IMR-90 (cell line): ENCODE data around the gene HMGN2. TPM values are rescaled to one million over a fixed set of nuclear protein-coding genes. Genes with fewer than 3 reads are reported as not detected.

Source experiments
- ATAC-seq: fragments of 200-7000 bp; cut with Tn5 transposase; 2 replicates; pipeline ENCODE4 v1.9.1; 2020; ENCODE audit warnings: low read depth, mild to moderate bottlenecking, moderate library complexity
- BruUV-seq: library from RNA; stranded (reverse); fragments of 400-500 nt; replicated peaks from 2 replicates; lab custom pipeline; 2021; lab: Mats Ljungman, UMichigan
- CTCF ChIA-PET: fragments of 300-600 bp; formaldehyde crosslinking; extraction: SDS; loops from one replicate; lab custom pipeline; 2021; ENCODE audit warnings: antibody characterized with exemption; lab: Yijun Ruan, JAX
- POLR2A ChIA-PET: fragments of 300-600 bp; sonication (Branson Sonifier 250); formaldehyde crosslinking; loops from one replicate; lab custom pipeline; 2022; ENCODE audit warnings: antibody characterized with exemption; ENCODE audit not compliant: unreplicated experiment; lab: Charles Lee
- DNase-seq: peaks from one replicate; pipeline ENCODE4 v3.0.0; 2013
- H2AFZ ChIP-seq: replicated peaks from 2 replicates; pipeline ENCODE3; 2013; ENCODE audit warnings: low read length, mild to moderate bottlenecking; ENCODE audit not compliant: poor library complexity
- H2AK5ac ChIP-seq: 2 replicates; pipeline ENCODE4 v1.6.1; 2013; ENCODE audit warnings: low read depth, low read length, inconsistent platforms
- H2AK9ac ChIP-seq: replicated peaks from 2 replicates; pipeline ENCODE3; 2013; ENCODE audit warnings: mild to moderate bottlenecking, low read depth, low read length, moderate library complexity; ENCODE audit not compliant: poor library complexity
- H2BK120ac ChIP-seq: 2 replicates; pipeline ENCODE4 v1.6.1; 2013; ENCODE audit warnings: low read depth, low read length, inconsistent platforms
- H2BK15ac ChIP-seq: 3 replicates; pipeline ENCODE4 v1.6.1; 2013; ENCODE audit warnings: low read depth, low read length, inconsistent platforms
- H2BK20ac ChIP-seq: 2 replicates; pipeline ENCODE4 v1.6.1; 2013; ENCODE audit warnings: low read depth, mild to moderate bottlenecking, inconsistent platforms, low read length, moderate library complexity
- H2BK5ac ChIP-seq: 2 replicates; pipeline ENCODE4 v1.6.1; 2013; ENCODE audit warnings: mild to moderate bottlenecking, low read depth, low read length, inconsistent platforms; ENCODE audit not compliant: poor library complexity, severe bottlenecking
- H3K14ac ChIP-seq: replicated peaks from 2 replicates; pipeline ENCODE4 v1.6.1; 2013; ENCODE audit warnings: low read depth, low read length, inconsistent platforms
- H3K18ac ChIP-seq: 2 replicates; pipeline ENCODE4 v1.6.1; 2013; ENCODE audit warnings: low read depth, low read length, control low read depth
- H3K23ac ChIP-seq: 2 replicates; pipeline ENCODE4 v1.6.1; 2013; ENCODE audit warnings: low read depth, low read length, inconsistent platforms
- H3K27ac ChIP-seq: 2 replicates; pipeline ENCODE4 v1.5.1; 2013; ENCODE audit warnings: mild to moderate bottlenecking, control low read depth, low read length; ENCODE audit not compliant: insufficient read depth
- H3K27me3 ChIP-seq: 2 replicates; pipeline ENCODE4 v1.6.1; 2013; ENCODE audit warnings: low read length; ENCODE audit not compliant: control insufficient read depth, insufficient read depth
- H3K36me3 ChIP-seq: 2 replicates; pipeline ENCODE4 v1.6.1; 2013; ENCODE audit warnings: low read length, mixed read lengths; ENCODE audit not compliant: control insufficient read depth, insufficient read depth
- H3K4ac ChIP-seq: 2 replicates; pipeline ENCODE4 v1.6.1; 2013; ENCODE audit warnings: low read depth, low read length, inconsistent platforms
- H3K4me1 ChIP-seq: 2 replicates; pipeline ENCODE4 v1.6.1; 2013; ENCODE audit warnings: low read length, mixed read lengths; ENCODE audit not compliant: control insufficient read depth, insufficient read depth
- H3K4me2 ChIP-seq: 2 replicates; pipeline ENCODE4 v1.6.1; 2013; ENCODE audit warnings: low read depth, mild to moderate bottlenecking, control low read depth, low read length, moderate library complexity
- H3K4me3 ChIP-seq: 2 replicates; pipeline ENCODE4 v1.5.1; 2013; ENCODE audit warnings: low read depth, mild to moderate bottlenecking, control low read depth, low read length, moderate library complexity; ENCODE audit not compliant: insufficient read depth
- H3K56ac ChIP-seq: 2 replicates; pipeline ENCODE4 v1.6.1; 2013; ENCODE audit warnings: low read length, inconsistent platforms; ENCODE audit not compliant: insufficient read depth; ENCODE audit errors: extremely low read depth
- H3K79me1 ChIP-seq, 2 experiments: 2 replicates each; pipeline ENCODE4 v1.6.1; 2013; ENCODE audit warnings: low read length in 2 of 2, inconsistent platforms in 1 of 2, low read depth in 1 of 2
- H3K9ac ChIP-seq: 2 replicates; pipeline ENCODE4 v1.6.1; 2013; ENCODE audit warnings: low read depth, low read length, control low read depth
- H3K9me1 ChIP-seq: 2 replicates; pipeline ENCODE4 v1.6.1; 2013; ENCODE audit warnings: low read length, inconsistent platforms; ENCODE audit not compliant: insufficient read depth
- H3K9me3 ChIP-seq: 2 replicates; pipeline ENCODE4 v1.6.1; 2013; ENCODE audit warnings: low read length; ENCODE audit not compliant: control insufficient read depth, insufficient read depth
- H4K20me1 ChIP-seq: 2 replicates; pipeline ENCODE4 v1.6.1; 2013; ENCODE audit warnings: low read length, inconsistent platforms; ENCODE audit not compliant: insufficient read depth
- H4K5ac ChIP-seq: 2 replicates; pipeline ENCODE4 v1.6.1; 2013; ENCODE audit warnings: mild to moderate bottlenecking, low read depth, low read length, control low read depth
- H4K8ac ChIP-seq, 2 experiments: 2 replicates each; pipeline ENCODE4 v1.6.1; 2013; ENCODE audit warnings: low read depth in 2 of 2, low read length in 2 of 2, control low read depth in 1 of 2, inconsistent platforms in 1 of 2
- H4K91ac ChIP-seq: 2 replicates; pipeline ENCODE4 v1.6.1; 2013; ENCODE audit warnings: low read depth, low read length, inconsistent platforms; ENCODE audit not compliant: insufficient read depth
- BHLHE40 ChIP-seq: fragments of 150-350 bp; IDR thresholded peaks from 2 replicates; pipeline ENCODE4 v1.6.1; 2016; ENCODE audit warnings: mild to moderate bottlenecking, low read depth, low read length
- CEBPB ChIP-seq: IDR thresholded peaks from 2 replicates; pipeline ENCODE4 v1.6.1; 2012; ENCODE audit warnings: low read depth, low read length, improper control_type of control experiment
- CHD1 ChIP-seq: IDR thresholded peaks from 2 replicates; pipeline ENCODE4 v1.6.1; 2012; ENCODE audit warnings: low read depth, low read length, improper control_type of control experiment
- CTCF ChIP-seq: conservative IDR thresholded peaks from 2 replicates; pipeline ENCODE4 v1.5.1; 2012; ENCODE audit warnings: mild to moderate bottlenecking, low read depth, low read length, improper control_type of control experiment
- ELK1 ChIP-seq: fragments of 150-350 bp; IDR thresholded peaks from 2 replicates; pipeline ENCODE4 v1.6.1; 2016; ENCODE audit warnings: low read depth, mild to moderate bottlenecking, low read length, moderate library complexity, borderline replicate concordance
- FOS ChIP-seq: fragments of 150-350 bp; IDR thresholded peaks from 2 replicates; pipeline ENCODE4 v1.6.1; 2016; ENCODE audit warnings: low read depth, low read length
- MAFK ChIP-seq: IDR thresholded peaks from 2 replicates; pipeline ENCODE4 v1.6.1; 2012; ENCODE audit warnings: low read depth, low read length, improper control_type of control experiment
- MAZ ChIP-seq: IDR thresholded peaks from 2 replicates; pipeline ENCODE4 v1.6.1; 2012; ENCODE audit warnings: low read depth, mild to moderate bottlenecking, low read length, improper control_type of control experiment, moderate library complexity, borderline replicate concordance
- MXI1 ChIP-seq: IDR thresholded peaks from 2 replicates; pipeline ENCODE4 v1.6.1; 2012; ENCODE audit warnings: low read depth, mild to moderate bottlenecking, low read length, moderate library complexity, borderline replicate concordance
- NFE2L2 ChIP-seq: fragments of 150-350 bp; IDR thresholded peaks from 2 replicates; pipeline ENCODE4 v1.6.1; 2016; ENCODE audit warnings: low read depth, mild to moderate bottlenecking, low read length
- POLR2A ChIP-seq: IDR thresholded peaks from 2 replicates; pipeline ENCODE4 v1.6.1; 2012; ENCODE audit warnings: mild to moderate bottlenecking, low read depth, low read length
- RAD21 ChIP-seq: IDR thresholded peaks from 2 replicates; pipeline ENCODE4 v1.6.1; 2012; ENCODE audit warnings: low read length, improper control_type of control experiment
- RCOR1 ChIP-seq: IDR thresholded peaks from 2 replicates; pipeline ENCODE4 v1.6.1; 2012; ENCODE audit warnings: mild to moderate bottlenecking, low read length, improper control_type of control experiment; ENCODE audit not compliant: insufficient replicate concordance
- RFX5 ChIP-seq: IDR thresholded peaks from 2 replicates; pipeline ENCODE4 v1.8.0; 2012; ENCODE audit warnings: low read depth, mild to moderate bottlenecking, low read length, moderate library complexity
- SMC3 ChIP-seq: fragments of 150-350 bp; IDR thresholded peaks from 2 replicates; pipeline ENCODE4 v1.6.1; 2016; ENCODE audit warnings: low read depth, mild to moderate bottlenecking, antibody characterized with exemption, low read length, moderate library complexity
- WGBS, 2 experiments: methylation state at CpG; one replicate each; pipeline versions ENCODE4 v1.1.5 to v1.1.7; 2013; ENCODE audit warnings: missing lambda C conversion rate in 2 of 2; ENCODE audit not compliant: insufficient read length in 1 of 2; ENCODE audit errors: extremely low coverage in 2 of 2; 5-methylcytosine and 5-hydroxymethylcytosine counted together
- dilution Hi-C: fragments of 300-500 bp; cut with HindIII; formaldehyde crosslinking; loops from one replicate; pipeline ENCODE4 v1.14.3; 2018; ENCODE audit warnings: low sequenced_read_pairs; ENCODE audit not compliant: unreplicated experiment
- in situ Hi-C: fragments of 300-500 bp; cut with MboI; formaldehyde crosslinking; loops from 3 replicates; pipeline ENCODE4 v1.14.3; 2019; ENCODE audit warnings: low sequenced_read_pairs, inconsistent platforms, mixed read lengths
- intact Hi-C: fragments of 100-400 bp; cut with micrococcal nuclease; formaldehyde crosslinking; loops from 2 replicates; pipeline ENCODE4 v1.10.0; 2022
- polyA plus RNA-seq, 3 experiments: library from polyadenylated mRNA; depleted of rRNA; stranded (reverse); fragments of >200 nt; gene quantifications; 2 replicates each; pipeline ENCODE4 v1.2.3, GENCODE V29; 2012; ENCODE audit warnings: low replicate concordance in 1 of 3
- total RNA-seq: library from RNA; depleted of rRNA; stranded (reverse); fragments of >200 nt; gene quantifications from 2 replicates; pipeline ENCODE4 v1.2.3, GENCODE V29; 2012
- TF ChIP-seq, protein P1 (sequence below): fragments of 150-350 bp; IDR thresholded peaks from 2 replicates; pipeline ENCODE4 v1.6.1; 2017; ENCODE audit warnings: mild to moderate bottlenecking, antibody characterized with exemption, low read length, low read depth

The HMGN2 gene
- total and polyA plus RNA-seq, 2 of the 4 experiments (the other 2 are of a cell fraction): 367 to 505 TPM

DNA sequence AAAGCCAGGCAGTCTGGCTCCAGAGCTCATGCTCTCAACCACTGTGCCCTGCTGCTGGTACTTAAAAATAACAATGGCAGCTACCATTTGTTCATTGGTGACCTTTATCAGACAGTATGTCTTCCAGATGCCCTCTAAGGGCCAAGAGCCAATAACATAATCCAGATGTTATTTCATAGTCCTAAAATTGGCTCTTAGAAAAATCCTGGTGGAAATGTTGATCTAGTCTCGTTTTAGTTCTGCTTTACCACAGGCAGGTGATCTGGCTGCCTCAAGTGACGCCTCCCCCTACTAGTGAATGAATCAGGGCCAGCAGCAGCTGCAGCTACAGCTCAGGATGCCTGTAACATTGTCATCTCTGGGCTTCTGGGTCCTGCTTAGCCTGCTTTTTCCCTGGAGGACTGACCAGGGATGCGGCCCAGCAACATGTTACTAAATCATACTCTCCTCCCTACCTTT, 12.6 kb upstream of the HMGN2 start:
- Histone ChIP-seq H3K4me3 (no peak overlapping the region), H3K9ac (no peak overlapping the region), H3K56ac (no peak overlapping the region), H3K23ac (no peak overlapping the region), H4K20me1 (no peaks in the 10 kb centered on the region), H2AK9ac (no peak overlapping the region), H3K27ac (no peak overlapping the region), H2BK120ac (no peak overlapping the region), H4K91ac (no peak overlapping the region), H3K9me1 (0 out of 2 replicates have a peak, but pooled peaks cover 2% of the 10 kb centered on the region), H3K4ac (no peak overlapping the region), H3K18ac (no peak overlapping the region), H3K4me2 (no peak overlapping the region), H2BK5ac (no peak overlapping the region), H3K36me3 (peaks cover 35% of the 10 kb centered on the region), H4K5ac (no peak overlapping the region), H2AK5ac (no peak overlapping the region), H3K79me1 (peaks cover 2 to 3% of the 10 kb centered on the region in 2 experiments; a peak in 2 of 4 replicates), H3K27me3 (no peaks in the 10 kb centered on the region), H2BK15ac (no peak overlapping the region), H3K9me3 (no peaks in the 10 kb centered on the region), H2AFZ (no peak overlapping the region), H3K14ac (no peak overlapping the region), H3K4me1 (no peaks in the 10 kb centered on the region), H2BK20ac (no peak overlapping the region), H4K8ac (no peak overlapping the region)
- in situ Hi-C loops (no loop called here), intact Hi-C loops (no loop called here), dilution Hi-C loops (no loop called here)
- no peak for DNase-seq
- ChIA-PET CTCF (no interaction called here), POLR2A (no interaction called here)
- no peak for ATAC-seq
- TF ChIP-seq ELK1: no peak
- no peak for TF ChIP-seq BHLHE40
- no peak for TF ChIP-seq MXI1
- TF ChIP-seq POLR2A: no peak
- no peak for TF ChIP-seq MAZ
- no peak for TF ChIP-seq FOS
- TF ChIP-seq CHD1: no peak
- no peak for TF ChIP-seq SMC3
- no peak for TF ChIP-seq RFX5
- TF ChIP-seq CTCF: no peak
- no peak for TF ChIP-seq MAFK
- no peak for TF ChIP-seq RAD21
- TF ChIP-seq, protein P1, sequence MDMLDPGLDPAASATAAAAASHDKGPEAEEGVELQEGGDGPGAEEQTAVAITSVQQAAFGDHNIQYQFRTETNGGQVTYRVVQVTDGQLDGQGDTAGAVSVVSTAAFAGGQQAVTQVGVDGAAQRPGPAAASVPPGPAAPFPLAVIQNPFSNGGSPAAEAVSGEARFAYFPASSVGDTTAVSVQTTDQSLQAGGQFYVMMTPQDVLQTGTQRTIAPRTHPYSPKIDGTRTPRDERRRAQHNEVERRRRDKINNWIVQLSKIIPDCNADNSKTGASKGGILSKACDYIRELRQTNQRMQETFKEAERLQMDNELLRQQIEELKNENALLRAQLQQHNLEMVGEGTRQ: no peak
- TF ChIP-seq RCOR1: no peak
- TF ChIP-seq CEBPB: no peak
- TF ChIP-seq NFE2L2: no peak
- 80% methylated on average over 1 of the region's 3 CpGs; no CpG with 5 or more reads in 1 of the 2 experiments for WGBS, 2 experiments
- BruUV-seq: no TSS peak
